Tibial nerve (tissue), 4 donors: ENCODE results near the gene STARD10. TPM values are rescaled to one million over a fixed set of nuclear protein-coding genes. Genes with fewer than 3 reads are reported as not detected.
"Not testable (repeated sequence)": the region's sequence is repeated elsewhere in the genome, so short reads cannot be mapped to it uniquely, and the experiment has no call there.

Experiments
- DNase-seq, 2 donors: peaks; one replicate each; pipeline ENCODE4 v3.0.0-alpha.2; 2019; ENCODE audit warnings: low spot score in 2 of 2
- H3K27ac ChIP-seq, 4 donors: fragments of 200-600 bp; sonication (generic) in 3 of 4; one replicate each; pipeline ENCODE4 v1.5.1; 2017 to 2019; ENCODE audit warnings: mild to moderate bottlenecking in 1 of 4
- H3K27me3 ChIP-seq, 2 donors: fragments of 200-600 bp; sonication (generic) in 1 of 2; one replicate each; pipeline versions ENCODE4 v1.5.1 to v1.6.0; 2017 to 2019
- H3K36me3 ChIP-seq, 3 donors: fragments of 200-600 bp; sonication (generic); one replicate each; pipeline ENCODE4 v1.5.1; 2018 to 2019
- H3K4me1 ChIP-seq, 4 donors: fragments of 200-600 bp; sonication (generic) in 3 of 4; one replicate each; pipeline ENCODE4 v1.5.1; 2017 to 2019
- H3K4me3 ChIP-seq, 4 donors: fragments of 200-600 bp; sonication (generic) in 3 of 4; one replicate each; pipeline ENCODE4 v1.5.1; 2017 to 2019; ENCODE audit warnings: mild to moderate bottlenecking in 1 of 4, moderate library complexity in 1 of 4
- H3K9me3 ChIP-seq, 4 donors: fragments of 200-600 bp; sonication (generic) in 3 of 4; one replicate each; pipeline ENCODE4 v1.5.1; 2017 to 2019
- EP300 ChIP-seq, 2 donors: sonication (generic); formaldehyde crosslinking; IDR thresholded peaks; one replicate each; pipeline ENCODE4 v1.6.1; 2017; ENCODE audit warnings: antibody characterized with exemption in 2 of 2, mild to moderate bottlenecking in 1 of 2
- POLR2A ChIP-seq, 2 donors: fragments of 450-650 bp; IDR thresholded peaks; one replicate each; pipeline ENCODE4 v1.6.1; 2017; ENCODE audit warnings: antibody characterized with exemption in 2 of 2, mild to moderate bottlenecking in 2 of 2, moderate library complexity in 2 of 2
- WGBS, 2 donors: methylation state at CpG; one replicate each; pipeline ENCODE4 v1.1.5; 2018; 5-methylcytosine and 5-hydroxymethylcytosine counted together
- total RNA-seq, 4 donors: library from RNA; depleted of rRNA; stranded (reverse); fragments of >200 nt; gene quantifications; one replicate each; pipeline ENCODE4 v1.1.0, GENCODE V29; 2016
- TF ChIP-seq, protein P1 (sequence below), 5 experiments: fragments of 200-600 bp in 3 of 5; fragments of 450-650 bp in 2 of 5; sonication (generic) in 3 of 5; IDR thresholded peaks; one replicate each; pipeline ENCODE4 v1.5.1; 2016 to 2019; ENCODE audit warnings: antibody characterized with exemption in 5 of 5, mild to moderate bottlenecking in 3 of 5, moderate library complexity in 2 of 5

Gene STARD10
- total RNA-seq, 4 donors from 2014 or later = 19.4 to 31.5 (median 23.7) TPM

DNA sequence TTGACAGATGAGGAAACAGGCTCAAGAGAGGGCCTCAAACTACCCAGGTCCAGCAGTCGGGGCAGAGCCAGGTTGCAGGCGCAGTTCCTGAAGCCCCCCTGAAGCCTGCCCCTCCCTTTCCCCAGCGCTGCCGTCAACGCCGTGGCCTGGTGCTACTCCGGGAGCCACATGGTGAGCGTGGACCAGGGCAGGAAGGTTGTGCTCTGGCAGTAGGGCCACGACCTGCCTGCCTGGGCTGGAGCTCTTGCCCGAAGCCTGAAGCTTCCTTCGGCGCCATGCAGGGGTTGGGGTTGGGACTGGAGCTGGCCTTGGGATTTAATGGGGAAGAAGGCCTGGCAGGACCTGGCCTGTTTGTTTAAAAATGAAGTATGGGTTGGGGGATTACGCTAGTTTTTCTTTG lies 35.3 kb upstream of the STARD10 start:
- WGBS, 2 donors = 88% methylated on average over 13 of the region's 13 CpGs
- Histone ChIP-seq H3K4me1 (peaks cover 0 to 43% (median 14%) of the 10 kb centered on the region in 4 donors), H3K36me3 (peaks cover 0 to 50% (median 0%) of the 10 kb centered on the region in 3 donors), H3K27ac (no peak overlapping the region), H3K27me3 (no peaks in the 10 kb centered on the region), H3K9me3 (no peaks in the 10 kb centered on the region), H3K4me3 (no peak overlapping the region)
- TF ChIP-seq POLR2A (IDR thresholded peaks at IDR 0.05) = no peak
- DNase-seq = no peak

DNA sequence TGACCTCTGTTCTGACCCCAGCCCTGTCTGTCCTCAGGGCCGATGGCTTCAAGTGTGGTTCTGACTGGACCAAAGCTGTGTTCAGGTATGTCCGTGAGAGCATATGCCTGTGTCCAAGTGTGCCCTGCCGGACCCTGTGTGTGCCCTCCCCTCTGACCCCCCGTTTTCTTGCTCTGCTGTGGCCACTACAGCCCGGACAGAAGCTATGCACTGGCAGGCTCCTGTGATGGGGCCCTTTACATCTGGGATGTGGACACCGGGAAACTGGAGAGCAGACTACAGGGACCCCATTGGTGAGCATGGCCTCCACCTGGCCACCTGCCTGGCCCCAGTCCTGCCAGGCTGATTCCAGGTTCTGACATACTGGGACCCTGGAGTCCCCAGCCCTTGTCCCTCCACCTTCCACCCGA lies 34.9 kb upstream of the STARD10 start:
- DNase-seq = no peak
- Histone ChIP-seq H3K9me3 (no peaks in the 10 kb centered on the region), H3K27me3 (no peaks in the 10 kb centered on the region), H3K4me1 (peaks cover 0 to 40% (median 14%) of the 10 kb centered on the region in 4 donors), H3K27ac (peak overlapping the region in 3 of 4 donors; percentile 11 to 54 (median 47)), H3K36me3 (peaks cover 0 to 50% (median 0%) of the 10 kb centered on the region in 3 donors), H3K4me3 (no peak overlapping the region)
- TF ChIP-seq, protein P1, sequence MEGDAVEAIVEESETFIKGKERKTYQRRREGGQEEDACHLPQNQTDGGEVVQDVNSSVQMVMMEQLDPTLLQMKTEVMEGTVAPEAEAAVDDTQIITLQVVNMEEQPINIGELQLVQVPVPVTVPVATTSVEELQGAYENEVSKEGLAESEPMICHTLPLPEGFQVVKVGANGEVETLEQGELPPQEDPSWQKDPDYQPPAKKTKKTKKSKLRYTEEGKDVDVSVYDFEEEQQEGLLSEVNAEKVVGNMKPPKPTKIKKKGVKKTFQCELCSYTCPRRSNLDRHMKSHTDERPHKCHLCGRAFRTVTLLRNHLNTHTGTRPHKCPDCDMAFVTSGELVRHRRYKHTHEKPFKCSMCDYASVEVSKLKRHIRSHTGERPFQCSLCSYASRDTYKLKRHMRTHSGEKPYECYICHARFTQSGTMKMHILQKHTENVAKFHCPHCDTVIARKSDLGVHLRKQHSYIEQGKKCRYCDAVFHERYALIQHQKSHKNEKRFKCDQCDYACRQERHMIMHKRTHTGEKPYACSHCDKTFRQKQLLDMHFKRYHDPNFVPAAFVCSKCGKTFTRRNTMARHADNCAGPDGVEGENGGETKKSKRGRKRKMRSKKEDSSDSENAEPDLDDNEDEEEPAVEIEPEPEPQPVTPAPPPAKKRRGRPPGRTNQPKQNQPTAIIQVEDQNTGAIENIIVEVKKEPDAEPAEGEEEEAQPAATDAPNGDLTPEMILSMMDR (IDR thresholded peaks at IDR 0.05) = no peak
- no peak for TF ChIP-seq EP300 (IDR thresholded peaks at IDR 0.05)
- WGBS, 2 donors = 71 to 82% methylated on average over 6 to 7 of the region's 7 CpGs

DNA sequence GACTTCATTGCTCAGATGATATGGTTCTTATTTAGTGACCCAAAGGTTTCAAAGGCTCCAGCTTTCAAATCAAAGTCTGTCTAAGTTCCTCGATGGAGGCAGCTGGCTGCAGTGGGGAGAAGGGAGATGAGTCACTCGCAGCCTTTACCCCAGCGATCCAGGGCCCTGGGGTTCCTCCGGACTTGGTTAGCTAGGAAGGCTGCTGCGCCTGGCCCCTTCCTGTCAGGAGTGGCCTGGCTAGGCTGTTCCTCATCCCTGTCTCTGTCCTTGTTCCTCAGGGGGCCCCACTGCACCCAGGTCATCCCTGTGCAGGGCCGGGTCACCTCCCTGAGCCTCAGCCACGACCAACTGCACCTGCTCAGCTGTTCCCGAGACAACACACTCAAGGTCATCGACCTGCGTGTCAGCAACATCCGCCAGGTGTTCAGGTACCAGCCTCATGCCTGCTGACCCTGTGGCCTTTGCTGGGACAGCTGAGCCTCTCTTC lies 34.3 kb upstream of the STARD10 start:
- no peak for DNase-seq
- H3K9me3 ChIP-seq = no peaks in the 10 kb centered on the region
- H3K27ac ChIP-seq = peak overlapping the region in 3 of 4 donors; percentile 11 to 54 (median 47)
- H3K27me3 ChIP-seq = no peaks in the 10 kb centered on the region
- peaks cover 0 to 34% (median 10%) of the 10 kb centered on the region in 4 donors for H3K4me1 ChIP-seq
- no peak for TF ChIP-seq EP300 (IDR thresholded peaks at IDR 0.05)
- TF ChIP-seq, protein P1 (IDR thresholded peaks at IDR 0.05) = no peak
- peaks cover 0 to 50% (median 0%) of the 10 kb centered on the region in 3 donors for H3K36me3 ChIP-seq
- no peak overlapping the region for H3K4me3 ChIP-seq
- 72% methylated on average over 7 to 11 of the region's 11 CpGs for WGBS, 2 donors

DNA sequence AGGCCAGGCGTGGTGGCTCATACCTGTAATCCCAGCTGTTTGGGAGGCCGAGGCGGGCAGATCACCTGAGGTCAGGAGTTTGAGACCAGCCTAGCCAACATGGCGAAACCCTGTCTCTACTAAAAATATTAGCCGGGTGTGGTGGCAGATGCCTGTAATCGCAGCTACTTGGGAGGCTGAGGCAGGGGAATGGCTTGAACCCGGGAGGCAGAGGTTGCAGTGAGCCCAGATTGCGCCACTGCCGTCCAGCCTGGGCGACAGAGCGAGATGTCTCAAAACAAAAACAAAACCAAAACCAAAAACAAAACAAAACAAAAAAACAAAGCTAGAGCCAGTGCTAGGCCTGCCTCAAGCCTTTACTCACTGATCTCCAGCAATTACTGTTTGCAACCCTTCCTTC lies 33.8 kb upstream of the STARD10 start:
- peak overlapping the region in 3 of 4 donors; percentile 11 to 54 (median 47) for H3K27ac ChIP-seq

DNA sequence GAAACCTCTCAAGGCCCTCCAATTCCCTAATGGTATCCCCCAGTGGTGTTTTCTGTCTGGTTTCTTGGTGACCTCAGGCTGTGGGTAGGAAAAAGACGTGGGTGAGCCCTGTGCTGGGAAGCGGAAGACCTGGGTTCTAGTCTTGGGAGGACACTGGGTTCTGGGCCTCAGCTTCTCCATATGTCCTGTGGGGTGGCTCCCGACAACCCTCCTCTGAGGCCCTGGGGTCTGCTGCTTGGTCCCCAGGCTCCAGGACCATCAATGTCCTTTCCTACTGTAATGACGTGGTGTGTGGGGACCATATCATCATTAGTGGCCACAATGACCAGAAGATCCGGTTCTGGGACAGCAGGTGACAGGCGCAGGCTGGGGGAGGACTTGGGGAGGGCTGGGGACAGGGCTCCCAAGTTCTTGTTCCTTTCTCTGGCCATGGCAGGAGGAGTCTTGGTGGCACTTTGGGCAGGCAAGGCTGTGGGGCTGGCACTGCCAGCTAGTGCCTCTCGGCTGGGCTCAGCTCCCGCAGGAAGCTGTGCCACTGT lies 33.2 kb upstream of the STARD10 start:
- no peak for DNase-seq
- Histone ChIP-seq H3K36me3 (peaks cover 0 to 50% (median 0%) of the 10 kb centered on the region in 3 donors), H3K9me3 (no peaks in the 10 kb centered on the region), H3K4me3 (no peak overlapping the region), H3K27ac (no peak overlapping the region), H3K4me1 (peaks cover 0 to 29% (median 7%) of the 10 kb centered on the region in 4 donors), H3K27me3 (no peaks in the 10 kb centered on the region)
- TF ChIP-seq, protein P1 (IDR thresholded peaks at IDR 0.05) = no peak
- TF ChIP-seq POLR2A (IDR thresholded peaks at IDR 0.05) (no peak), EP300 (IDR thresholded peaks at IDR 0.05) (no peak)
- WGBS, 2 donors = 90 to 93% methylated on average over 8 of the region's 8 CpGs

More for the DNA sequence above, 33.8 kb upstream of the STARD10 start:
- peaks cover 0 to 29% (median 8%) of the 10 kb centered on the region in 4 donors for H3K4me1 ChIP-seq
- not testable (repeated sequence) for H3K27me3 ChIP-seq, DNase-seq, H3K9me3 ChIP-seq, H3K4me3 ChIP-seq
- peaks cover 0 to 50% (median 0%) of the 10 kb centered on the region in 3 donors for H3K36me3 ChIP-seq
- WGBS, 2 donors = 73 to 79% methylated on average over 11 of the region's 11 CpGs

DNA sequence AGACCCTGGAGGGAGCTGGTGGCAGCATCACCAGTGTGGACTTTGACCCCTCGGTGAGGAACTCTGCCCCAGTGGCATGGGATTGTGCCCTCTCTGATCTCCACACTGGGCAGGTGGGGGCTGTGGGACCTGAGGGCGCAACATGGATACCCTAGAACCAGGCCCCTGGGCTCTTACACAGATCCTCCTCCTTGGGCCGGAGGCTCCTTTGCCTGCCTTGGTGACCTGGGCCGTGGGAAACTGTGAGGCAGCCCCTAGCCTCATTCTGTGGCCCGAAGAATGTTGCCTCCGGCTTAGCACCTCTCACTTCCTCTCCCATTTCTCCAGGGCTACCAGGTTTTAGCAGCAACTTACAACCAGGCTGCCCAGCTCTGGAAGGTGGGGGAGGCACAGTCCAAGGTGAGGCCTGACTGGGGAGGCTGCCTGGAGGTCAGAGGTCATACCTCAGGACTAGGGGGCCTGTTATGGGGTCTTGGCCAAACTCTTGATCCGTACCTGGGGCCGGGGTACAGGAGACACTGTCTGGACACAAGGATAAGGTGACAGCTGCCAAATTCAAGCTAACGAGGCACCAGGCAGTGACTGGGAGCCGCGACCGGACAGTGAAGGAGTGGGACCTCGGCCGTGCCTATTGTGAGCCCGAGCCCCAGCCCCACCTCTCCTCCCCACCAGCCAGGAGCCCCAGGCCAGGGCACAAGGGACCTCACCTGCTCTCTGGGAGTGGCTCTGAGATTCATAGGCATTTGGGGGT lies 32.5 kb upstream of the STARD10 start:
- H3K27ac ChIP-seq = no peak overlapping the region
- H3K4me1 ChIP-seq = peaks cover 0 to 29% (median 8%) of the 10 kb centered on the region in 4 donors
- DNase-seq = no peak

More for the DNA sequence above, 32.5 kb upstream of the STARD10 start:
- Histone ChIP-seq H3K36me3 (peaks cover 0 to 50% (median 0%) of the 10 kb centered on the region in 3 donors), H3K9me3 (no peaks in the 10 kb centered on the region), H3K27me3 (no peaks in the 10 kb centered on the region), H3K4me3 (no peak overlapping the region)
- WGBS, 2 donors = 80 to 89% methylated on average over 14 to 15 of the region's 15 CpGs
- TF ChIP-seq EP300 (IDR thresholded peaks at IDR 0.05) = no peak
- no peak for TF ChIP-seq POLR2A (IDR thresholded peaks at IDR 0.05)
- TF ChIP-seq, protein P1 (IDR thresholded peaks at IDR 0.05) = no peak
